Measurements from ENCODE around the gene VEGFA. TPM values are rescaled to one million over a fixed set of nuclear protein-coding genes. Genes with fewer than 3 reads are reported as not detected.
A peak's percentile ranks its signal among the peaks of the same experiment; 100 is the strongest.

VEGFA gene
- total RNA-seq, 2 donors from 2014 or later, result 127 to 335 TPM

- no peaks in the 10 kb centered on the region for H3K9me3 ChIP-seq
- no peaks in the 10 kb centered on the region for H3K27me3 ChIP-seq (replicated peaks; ENCODE audit: insufficient read depth)
- H3K36me3 ChIP-seq, result no peaks in the 10 kb centered on the region
- intact Hi-C loops (cut with DNase I), result no loop called here
- H3K27ac ChIP-seq, result peak overlapping the region in 1 of 2 donors; percentile 18
- no peak for DNase-seq (ENCODE audit: low spot score)
- TF ChIP-seq CTCF (IDR thresholded peaks at IDR 0.05) (no peak), POLR2AphosphoS5 (IDR thresholded peaks at IDR 0.05) (no peak), POLR2A (IDR thresholded peaks at IDR 0.05) (no peak)
- H3K4me3 ChIP-seq, result no peak overlapping the region
- 95% methylated on average over 2 of the region's 2 CpGs for WGBS
- H3K4me1 ChIP-seq (replicated peaks), result peaks cover 2% of the 10 kb centered on the region
Measured at GRCh38 chr6:43735642-43736199, 34.3 kb upstream of the VEGFA start.

- WGBS, result 92% methylated on average over 2 of the region's 2 CpGs
- peaks cover 5% of the 10 kb centered on the region for H3K4me1 ChIP-seq (replicated peaks)
- H3K36me3 ChIP-seq, result no peaks in the 10 kb centered on the region
- no peaks in the 10 kb centered on the region for H3K27me3 ChIP-seq (replicated peaks; ENCODE audit: insufficient read depth)
- H3K4me3 ChIP-seq, result no peak overlapping the region
- H3K27ac ChIP-seq, result peak overlapping the region in 1 of 2 donors; percentile 93
- H3K9me3 ChIP-seq, result no peaks in the 10 kb centered on the region
- intact Hi-C loops (cut with DNase I), result no loop called here
- no peak for DNase-seq (ENCODE audit: low spot score)
- TF ChIP-seq POLR2A (IDR thresholded peaks at IDR 0.05) (no peak), POLR2AphosphoS5 (IDR thresholded peaks at IDR 0.05) (no peak), CTCF (IDR thresholded peaks at IDR 0.05) (no peak)
Measured at GRCh38 chr6:43736211-43736786, 33.7 kb upstream of the VEGFA start.

GRCh38 chr6:43736844-43737243, 33.2 kb upstream of the VEGFA start:
- WGBS, result 88% methylated on average over 2 of the region's 2 CpGs
- no peaks in the 10 kb centered on the region for H3K36me3 ChIP-seq
- H3K9me3 ChIP-seq, result no peaks in the 10 kb centered on the region
- no peak for DNase-seq (ENCODE audit: low spot score)
- H3K4me1 ChIP-seq (replicated peaks), result peaks cover 5% of the 10 kb centered on the region
- no peak overlapping the region for H3K4me3 ChIP-seq
- intact Hi-C loops (cut with DNase I), result no loop called here
- TF ChIP-seq CTCF (IDR thresholded peaks at IDR 0.05) (no peak), POLR2AphosphoS5 (IDR thresholded peaks at IDR 0.05) (no peak), POLR2A (IDR thresholded peaks at IDR 0.05) (no peak)
- H3K27ac ChIP-seq, result peak overlapping the region in 1 of 2 donors; percentile 93
- H3K27me3 ChIP-seq (replicated peaks; ENCODE audit: insufficient read depth), result no peaks in the 10 kb centered on the region

- Histone ChIP-seq H3K36me3 (no peaks in the 10 kb centered on the region), H3K27ac (peak overlapping the region; percentile 26 to 93), H3K9me3 (no peaks in the 10 kb centered on the region), H3K27me3 (replicated peaks; ENCODE audit: insufficient read depth) (no peaks in the 10 kb centered on the region), H3K4me3 (no peak overlapping the region), H3K4me1 (replicated peaks) (peaks cover 9% of the 10 kb centered on the region)
- no peak for DNase-seq (ENCODE audit: low spot score)
- intact Hi-C loops (cut with DNase I), result no loop called here
- TF ChIP-seq POLR2AphosphoS5 (IDR thresholded peaks at IDR 0.05) (peak; percentile 11), CTCF (IDR thresholded peaks at IDR 0.05) (no peak)
- WGBS, result 59% methylated on average over 15 of the region's 15 CpGs
Measured at GRCh38 chr6:43737272-43738081, 32.5 kb upstream of the VEGFA start.
